NCI-H1930 (cell line): ENCODE results near the gene PDE6A.

ENCODE experiments used
- DNase-seq, 2 experiments: peaks; one replicate each; lab custom pipeline; 2025; lab: John Stamatoyannopoulos, UW

Gene PDE6A

DNA sequence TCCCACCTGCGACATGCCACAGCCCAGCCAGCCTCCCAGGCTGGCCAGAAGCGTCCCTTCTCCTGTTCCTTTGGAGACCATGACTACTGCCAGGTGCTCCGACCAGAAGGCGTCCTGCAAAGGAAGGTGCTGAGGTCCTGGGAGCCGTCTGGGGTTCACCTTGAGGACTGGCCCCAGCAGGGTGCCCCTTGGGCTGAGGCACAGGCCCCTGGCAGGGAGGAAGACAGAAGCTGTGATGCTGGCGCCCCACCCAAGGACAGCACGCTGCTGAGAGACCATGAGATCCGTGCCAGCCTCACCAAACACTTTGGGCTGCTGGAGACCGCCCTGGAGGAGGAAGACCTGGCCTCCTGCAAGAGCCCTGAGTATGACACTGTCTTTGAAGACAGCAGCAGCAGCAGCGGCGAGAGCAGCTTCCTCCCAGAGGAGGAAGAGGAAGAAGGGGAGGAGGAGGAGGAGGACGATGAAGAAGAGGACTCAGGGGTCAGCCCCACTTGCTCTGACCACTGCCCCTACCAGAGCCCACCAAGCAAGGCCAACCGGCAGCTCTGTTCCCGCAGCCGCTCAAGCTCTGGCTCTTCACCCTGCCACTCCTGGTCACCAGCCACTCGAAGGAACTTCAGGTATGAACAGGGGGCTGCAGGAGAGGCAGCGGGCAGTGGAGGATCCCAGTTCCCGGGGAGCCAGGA lies 108.0 kb downstream of the PDE6A start:
- no peak for DNase-seq

DNA sequence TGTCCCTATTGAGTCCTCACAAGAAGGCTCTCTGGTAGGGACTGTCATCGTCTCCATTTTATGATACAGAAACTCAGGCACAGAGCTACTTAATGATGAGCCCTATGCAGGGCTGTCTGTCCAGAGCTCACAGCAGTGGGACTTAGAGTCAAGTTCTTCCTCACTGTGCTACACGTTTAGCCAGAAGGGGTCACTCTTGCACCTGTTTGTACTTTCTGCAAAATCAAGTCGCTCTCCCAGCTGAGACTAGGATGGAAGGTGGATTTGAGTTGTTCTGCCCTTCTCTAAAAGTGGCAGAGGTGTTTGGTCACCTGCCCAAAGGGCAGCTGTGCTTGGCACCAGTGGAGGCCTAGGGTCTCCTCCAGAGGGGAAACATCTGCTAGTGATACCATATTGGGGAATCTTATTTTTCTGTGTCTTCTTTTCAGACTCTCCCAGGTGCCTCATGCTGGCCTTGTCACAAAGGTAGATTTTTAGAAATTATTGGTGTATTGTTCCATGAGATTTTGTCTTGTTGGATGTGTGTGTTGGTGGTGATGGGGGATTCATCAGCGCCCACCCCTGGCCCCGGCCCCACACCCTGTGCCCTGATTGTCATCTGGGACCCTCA lies 110.2 kb downstream of the PDE6A start:
- DNase-seq = peak; percentile 17 to 36

DNA sequence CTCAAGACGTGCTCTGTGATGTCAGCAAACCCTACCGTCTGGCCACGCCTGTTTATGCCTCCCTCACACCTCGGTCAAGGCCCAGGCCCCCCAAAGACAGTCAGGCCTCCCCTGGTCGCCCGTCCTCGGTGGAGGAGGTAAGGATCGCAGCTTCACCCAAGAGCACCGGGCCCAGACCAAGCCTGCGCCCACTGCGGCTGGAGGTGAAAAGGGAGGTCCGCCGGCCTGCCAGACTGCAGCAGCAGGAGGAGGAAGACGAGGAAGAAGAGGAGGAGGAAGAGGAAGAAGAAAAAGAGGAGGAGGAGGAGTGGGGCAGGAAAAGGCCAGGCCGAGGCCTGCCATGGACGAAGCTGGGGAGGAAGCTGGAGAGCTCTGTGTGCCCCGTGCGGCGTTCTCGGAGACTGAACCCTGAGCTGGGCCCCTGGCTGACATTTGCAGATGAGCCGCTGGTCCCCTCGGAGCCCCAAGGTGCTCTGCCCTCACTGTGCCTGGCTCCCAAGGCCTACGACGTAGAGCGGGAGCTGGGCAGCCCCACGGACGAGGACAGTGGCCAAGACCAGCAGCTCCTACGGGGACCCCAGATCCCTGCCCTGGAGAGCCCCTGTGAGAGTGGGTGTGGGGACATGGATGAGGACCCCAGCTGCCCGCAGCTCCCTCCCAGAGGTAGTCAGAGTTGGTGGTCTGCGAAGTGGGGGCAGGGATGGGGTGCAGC lies 111.3 kb downstream of the PDE6A start:
- no peak for DNase-seq

DNA sequence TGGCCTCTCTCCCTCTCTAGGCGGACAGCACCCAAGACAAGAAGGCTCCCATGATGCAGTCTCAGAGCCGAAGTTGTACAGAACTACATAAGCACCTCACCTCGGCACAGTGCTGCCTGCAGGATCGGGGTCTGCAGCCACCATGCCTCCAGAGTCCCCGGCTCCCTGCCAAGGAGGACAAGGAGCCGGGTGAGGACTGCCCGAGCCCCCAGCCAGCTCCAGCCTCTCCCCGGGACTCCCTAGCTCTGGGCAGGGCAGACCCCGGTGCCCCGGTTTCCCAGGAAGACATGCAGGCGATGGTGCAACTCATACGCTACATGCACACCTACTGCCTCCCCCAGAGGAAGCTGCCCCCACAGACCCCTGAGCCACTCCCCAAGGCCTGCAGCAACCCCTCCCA lies 112.0 kb downstream of the PDE6A start:
- no peak for DNase-seq

DNA sequence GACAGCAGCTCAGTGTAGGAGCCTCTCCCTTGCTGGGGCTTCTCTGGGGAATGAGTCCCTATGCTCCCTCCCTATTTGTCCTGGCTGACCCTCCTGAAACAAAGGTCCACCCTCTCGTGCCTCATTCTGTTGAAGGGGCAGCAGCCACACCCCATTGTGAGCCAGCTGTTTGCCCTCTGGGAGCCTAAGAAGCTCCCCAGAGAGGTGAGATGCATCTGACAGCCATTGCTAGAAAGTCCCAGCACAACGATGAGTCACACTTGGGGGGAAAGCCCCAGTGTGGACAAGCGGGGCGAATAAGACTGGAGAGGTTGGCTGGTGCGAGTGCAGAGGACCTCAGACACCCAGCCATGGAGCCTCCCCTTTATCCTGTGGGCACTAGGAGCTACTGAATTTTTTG lies 113.1 kb downstream of the PDE6A start:
- DNase-seq = no peak

DNA sequence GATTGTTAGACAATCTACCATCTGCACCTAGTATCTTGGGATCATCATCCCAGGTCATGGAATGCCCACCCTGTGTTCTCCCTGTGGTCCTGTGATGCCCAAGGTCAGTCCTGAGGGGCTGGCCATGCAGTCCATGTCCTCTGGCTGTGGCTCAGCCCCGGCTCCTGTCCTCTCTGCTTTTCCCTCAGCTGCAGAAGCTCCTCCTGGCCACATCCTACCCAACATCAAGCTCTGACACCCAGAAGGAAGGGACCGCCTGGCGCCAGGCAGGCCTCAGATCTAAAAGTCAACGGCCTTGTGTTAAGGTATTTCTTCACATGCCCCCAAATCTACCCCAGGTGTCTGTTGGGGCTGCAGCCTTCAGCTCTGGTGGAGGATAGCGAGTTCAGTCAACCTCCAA lies 114.0 kb downstream of the PDE6A start:
- DNase-seq = no peak

DNA sequence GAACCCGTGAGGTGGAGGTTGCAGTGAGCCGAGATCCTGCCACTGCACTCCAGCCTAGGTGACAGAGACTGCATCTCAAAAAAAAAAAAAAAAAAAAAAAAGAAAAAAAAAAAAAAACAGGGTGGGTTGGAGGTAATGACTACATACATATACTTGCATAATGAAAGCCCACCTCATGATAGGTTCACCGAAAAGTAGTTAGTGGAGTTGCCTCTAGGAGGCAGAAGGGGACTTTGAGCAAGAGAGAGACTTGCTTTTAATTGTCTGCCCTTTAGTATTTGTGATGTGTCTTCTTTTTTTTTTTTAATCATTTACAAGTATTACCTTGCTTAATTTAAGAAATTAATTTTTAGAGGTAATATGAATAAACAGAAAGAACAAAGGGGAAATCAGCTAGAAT lies 114.6 kb downstream of the PDE6A start:
- no peak for DNase-seq

DNA sequence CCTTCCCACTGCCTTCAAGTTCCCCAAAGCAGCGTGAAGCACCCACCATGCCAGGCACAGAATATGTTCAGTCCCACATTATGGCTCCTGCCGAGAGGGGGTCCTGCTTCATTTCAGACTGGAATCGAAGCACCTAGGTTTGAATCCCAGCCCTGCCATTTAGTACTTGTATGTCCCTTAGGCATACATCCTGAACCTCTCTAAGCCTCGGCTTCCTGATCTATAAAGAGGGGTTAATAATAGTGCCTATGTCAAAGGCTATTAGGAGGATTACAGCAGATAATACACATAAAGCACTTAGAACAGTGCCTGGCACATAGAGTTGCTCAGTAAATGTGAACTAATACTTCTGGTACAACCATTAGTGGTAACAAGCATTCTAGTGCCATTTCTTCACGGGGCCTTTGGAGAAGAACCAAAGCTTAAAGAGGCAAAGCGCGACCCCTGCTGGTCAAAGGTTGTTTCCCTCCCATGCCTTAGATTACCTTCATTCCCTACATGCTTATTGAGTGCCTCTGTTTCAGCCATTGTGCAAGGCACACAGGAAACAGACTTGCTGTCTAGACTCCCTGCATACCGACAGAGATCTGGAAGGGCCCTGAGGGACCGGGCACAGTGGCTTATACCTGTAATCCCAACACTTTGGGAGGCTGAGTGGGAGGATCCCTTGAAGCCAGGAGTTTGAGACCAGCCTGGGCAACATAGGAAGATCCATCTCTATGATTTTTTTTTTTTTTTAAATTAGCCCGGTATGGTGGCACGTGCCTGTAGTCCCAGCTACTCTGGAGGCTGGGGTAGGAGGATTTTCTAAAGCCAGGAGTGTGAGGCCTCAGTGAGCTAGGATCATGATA lies 116.2 kb downstream of the PDE6A start:
- peak; percentile 35 to 55 for DNase-seq

DNA sequence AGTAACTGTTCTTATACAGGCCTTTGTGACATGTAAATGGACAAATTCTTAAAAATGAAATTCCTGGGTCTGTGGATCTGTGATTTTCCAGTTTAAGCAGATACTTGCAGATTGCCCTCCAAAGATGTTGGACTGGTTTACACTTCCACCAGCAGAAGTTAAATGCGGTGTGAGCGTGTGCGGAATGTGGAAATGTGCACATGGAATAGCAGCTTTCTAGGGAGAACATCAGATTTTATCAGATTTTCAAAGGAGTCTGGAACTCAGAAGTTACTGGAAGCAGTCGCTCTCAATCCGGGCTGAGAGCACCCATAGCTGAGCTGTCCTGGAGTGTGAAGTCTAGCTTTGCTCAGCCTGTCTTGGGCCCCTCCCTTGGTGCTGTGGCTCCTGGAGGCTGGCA lies 117.0 kb downstream of the PDE6A start:
- no peak for DNase-seq

DNA sequence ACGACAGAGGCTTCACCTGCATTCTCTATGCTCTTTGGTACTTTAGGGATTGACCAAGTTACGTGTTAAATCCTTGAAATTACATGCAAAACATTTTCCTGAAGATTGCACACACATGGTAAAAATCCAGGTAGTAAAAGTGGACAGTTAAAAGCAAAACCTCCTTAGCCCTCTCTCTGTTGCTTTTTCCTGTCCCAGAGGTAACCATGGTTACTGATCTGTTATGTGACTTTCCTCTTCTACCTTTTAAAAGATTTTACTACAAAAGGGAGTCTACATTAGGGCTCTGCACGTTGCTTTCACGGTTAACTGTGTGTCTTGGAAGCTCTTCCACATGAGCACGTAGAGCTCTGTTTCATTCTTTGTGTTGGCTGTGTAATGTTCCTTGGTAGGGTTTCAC lies 117.5 kb downstream of the PDE6A start:
- DNase-seq = no peak

DNA sequence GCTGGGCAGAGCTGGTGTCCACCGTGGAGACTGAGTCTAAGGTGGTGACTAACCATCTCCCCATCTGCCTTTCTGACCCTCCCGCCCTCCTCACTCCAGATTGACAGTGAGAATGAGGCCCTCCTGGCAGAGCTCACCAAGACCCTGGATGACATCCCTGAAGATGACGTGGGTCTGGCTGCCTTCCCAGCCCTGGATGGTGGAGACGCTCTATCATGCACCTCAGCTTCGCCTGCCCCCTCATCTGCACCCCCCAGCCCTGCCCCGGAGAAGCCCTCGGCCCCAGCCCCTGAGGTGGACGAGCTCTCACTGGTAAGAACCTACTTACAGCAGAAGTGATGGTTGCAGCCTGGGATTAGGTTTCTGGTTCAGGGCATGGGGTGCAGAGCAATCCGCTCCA lies 118.0 kb downstream of the PDE6A start:
- DNase-seq = no peak

DNA sequence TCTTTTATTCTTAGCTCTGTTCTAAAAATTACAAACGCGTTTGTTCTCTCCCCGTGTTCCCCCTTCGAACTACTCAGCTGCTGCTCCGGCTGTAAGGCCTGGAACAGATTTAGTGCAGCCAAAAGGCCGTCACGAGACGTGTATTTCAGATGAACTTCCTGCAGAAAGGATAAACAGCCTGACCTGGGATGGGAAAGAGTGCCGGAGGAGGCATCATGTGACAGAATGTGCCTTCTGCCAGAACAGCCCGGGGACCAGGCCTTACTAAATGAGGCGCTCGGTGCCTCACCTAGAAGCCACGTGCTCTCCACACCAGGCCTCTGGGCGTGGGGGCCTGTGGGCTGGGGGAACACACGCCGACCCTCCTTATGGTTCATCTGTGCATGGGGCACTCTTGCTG lies 119.7 kb downstream of the PDE6A start:
- no peak for DNase-seq

DNA sequence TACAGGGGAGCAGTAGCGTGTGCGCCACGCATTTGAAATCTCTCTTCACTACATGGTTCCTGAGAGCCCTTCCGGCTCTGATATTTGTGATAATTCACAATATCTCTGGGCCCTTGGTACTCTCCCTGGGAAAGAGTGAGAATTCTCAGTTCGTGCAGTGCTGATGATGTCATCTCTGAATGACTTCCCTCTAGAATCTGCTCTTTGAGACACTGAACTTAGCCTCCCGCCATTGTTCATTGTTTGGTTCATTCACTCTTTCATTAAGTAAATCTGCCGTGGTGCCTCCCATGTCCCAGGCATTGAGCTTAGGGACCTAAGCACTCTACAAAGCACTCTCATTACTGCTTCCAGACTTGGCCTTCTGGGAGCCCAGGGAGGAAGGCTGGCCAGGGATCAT lies 120.5 kb downstream of the PDE6A start:
- DNase-seq = no peak

DNA sequence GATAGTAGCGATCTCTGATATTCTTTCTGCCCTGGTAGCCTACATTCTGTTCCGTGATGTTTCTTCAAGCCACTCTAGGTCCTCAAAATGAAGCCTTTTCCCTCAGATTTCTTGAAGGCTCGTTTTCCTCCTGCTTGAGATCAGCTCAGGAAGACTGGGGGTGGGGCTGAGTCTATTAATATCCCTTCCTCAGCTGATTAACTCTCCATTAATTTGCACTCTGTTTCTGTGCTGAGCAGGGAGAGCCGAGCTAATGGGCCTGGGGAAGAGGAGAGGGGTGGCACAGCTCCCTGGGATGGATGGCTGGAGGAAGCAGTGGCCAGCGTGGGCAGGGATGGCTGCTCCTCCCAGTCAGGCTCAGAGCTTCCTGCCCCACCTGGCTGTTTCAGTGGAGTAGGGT lies 121.2 kb downstream of the PDE6A start:
- no peak for DNase-seq

DNA sequence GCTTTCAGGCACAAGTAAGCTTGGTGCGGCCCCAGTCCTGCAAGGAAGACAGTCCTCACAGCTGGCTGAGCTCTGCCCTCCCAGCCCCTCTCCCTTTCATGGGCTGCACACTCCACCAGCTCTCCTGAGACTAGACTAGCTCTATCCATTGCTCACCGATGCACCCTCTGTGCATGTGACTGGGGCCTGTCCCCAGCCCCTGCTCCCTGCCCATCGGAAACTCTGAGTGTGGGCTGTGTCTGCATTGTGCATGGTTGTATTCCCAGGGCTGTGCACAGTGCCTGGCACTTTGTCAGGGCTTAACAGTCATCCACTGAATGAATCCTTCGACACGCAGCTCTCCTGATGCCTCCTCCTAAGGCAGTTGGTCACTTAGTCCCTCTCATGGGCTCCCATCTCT lies 122.3 kb downstream of the PDE6A start:
- no peak for DNase-seq

DNA sequence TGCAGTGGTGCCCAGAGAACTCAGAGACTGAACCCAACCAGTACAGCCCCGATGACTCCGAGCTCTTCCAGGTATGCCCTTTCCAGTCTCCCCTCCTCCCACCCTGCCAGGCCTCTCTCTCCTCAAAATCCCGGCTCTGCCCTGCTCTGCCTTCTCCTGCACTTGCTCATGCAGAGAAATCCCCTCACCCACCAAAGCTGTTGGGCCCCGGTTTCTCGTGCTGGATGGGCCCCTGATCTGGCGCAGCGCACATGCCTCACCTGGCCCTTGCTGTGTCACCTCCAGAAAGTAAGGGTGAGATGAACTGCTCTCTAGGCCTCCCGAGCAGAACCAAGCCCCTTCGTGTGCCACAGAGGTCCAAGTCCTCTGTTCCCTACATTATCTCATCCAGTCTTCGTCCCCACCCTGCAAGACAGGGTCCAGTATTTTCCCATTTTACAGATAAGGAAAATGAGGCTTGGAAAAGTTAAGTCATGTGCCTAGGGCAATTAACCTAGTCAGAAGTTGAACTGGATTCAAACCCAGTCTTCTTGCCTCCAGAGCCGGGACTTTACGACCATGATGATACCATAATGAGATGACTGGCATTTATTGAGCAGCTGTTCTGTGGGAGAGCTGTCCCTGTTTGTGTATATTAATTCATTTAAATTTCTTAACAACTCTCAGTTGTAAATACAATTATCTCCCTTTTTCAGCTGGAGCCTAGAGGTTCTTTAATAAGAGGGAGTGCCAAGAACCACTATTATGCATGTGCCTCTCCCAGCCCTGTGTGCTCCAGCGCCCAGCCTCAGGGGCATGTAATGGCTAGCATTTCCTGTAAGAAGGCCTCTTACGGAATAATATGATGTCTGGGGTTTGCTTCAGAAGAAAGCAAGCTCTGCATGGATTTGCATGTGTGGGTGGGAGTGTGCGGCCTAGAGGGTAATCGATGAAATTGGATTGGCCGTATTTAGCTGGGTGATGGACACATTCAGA lies 123.8 kb downstream of the PDE6A start:
- DNase-seq = no peak

DNA sequence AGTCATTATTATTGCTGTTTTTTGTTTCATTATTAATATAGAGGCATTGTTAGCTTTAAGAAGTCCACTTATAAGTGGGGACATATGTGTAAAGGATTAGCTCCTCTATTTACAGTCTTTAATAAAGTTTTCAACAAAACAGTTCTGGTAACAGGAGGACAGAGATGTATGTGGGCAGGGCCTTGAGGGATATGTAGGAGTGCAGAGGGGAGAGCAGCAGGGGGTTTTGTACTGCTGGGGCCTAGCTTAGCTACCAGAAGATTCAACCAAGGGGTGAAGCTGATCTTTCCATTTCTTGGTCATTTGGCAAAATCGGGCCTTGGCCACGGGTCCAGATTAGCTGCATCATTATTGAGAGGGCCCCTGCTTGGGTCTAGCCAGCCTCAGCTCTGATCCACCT lies 124.6 kb downstream of the PDE6A start:
- DNase-seq = no peak

DNA sequence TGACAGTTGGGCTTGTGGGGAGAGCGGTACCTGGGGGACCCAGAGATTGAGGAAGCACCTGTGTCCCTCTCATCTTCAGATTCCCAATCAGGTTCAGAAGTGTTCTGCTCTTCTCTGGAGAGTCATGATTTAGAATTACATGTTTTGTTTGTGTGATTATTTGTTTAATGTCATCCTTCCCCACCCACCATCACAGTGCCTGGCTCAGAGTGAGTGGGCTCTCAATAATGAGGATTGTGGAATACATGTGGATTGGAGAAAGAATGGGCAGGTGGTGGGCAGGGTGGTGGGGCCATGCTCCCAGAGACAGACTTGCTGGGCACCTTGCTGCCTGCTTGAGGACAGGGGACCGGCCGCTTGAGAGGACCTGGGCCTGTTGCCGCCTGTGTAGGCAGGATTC lies 126.5 kb downstream of the PDE6A start:
- DNase-seq = no peak

DNA sequence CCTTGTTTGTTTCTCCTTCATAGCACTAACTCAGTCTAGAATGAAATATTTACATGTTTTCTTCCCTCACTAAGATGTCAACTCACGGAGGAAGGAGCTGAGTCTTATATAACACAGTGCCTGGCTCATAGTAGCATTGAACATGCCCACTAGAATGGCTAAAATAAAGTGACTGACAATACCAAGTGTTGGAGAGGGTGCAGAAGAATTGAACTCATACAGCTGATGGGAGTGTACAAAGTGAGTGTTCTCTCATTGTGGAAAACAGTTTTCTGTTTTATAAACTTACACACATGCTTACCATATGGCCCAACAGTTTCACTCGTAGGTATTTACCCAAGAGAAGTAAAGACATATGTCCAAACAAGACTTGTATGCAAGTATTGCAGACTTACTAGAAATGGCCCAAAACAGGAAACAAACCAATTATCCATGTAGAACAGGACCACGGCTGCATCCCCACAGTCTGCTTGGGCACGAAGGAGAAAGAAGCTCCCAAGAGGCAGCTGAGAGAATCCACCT lies 127.0 kb downstream of the PDE6A start:
- no peak for DNase-seq

DNA sequence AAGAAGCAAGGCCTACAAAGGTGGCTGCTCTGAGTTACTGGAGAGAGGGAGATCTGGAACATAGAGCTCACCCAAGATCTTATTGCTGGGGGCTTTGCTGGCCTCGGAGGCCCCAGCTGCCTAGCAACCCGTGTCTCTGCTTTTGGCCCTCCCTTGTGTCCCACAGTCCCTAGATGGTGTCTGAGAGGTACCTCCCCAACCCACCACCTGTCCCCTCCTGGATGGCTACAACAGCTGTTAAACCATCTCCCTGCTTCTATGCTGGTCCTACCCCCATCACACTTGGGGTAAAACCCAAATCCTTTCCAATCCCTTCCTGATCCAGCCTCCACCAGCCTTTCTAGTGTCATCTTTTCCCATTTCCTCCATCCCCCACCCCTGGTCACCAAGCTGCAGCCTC lies 127.9 kb downstream of the PDE6A start:
- DNase-seq = no peak

DNA sequence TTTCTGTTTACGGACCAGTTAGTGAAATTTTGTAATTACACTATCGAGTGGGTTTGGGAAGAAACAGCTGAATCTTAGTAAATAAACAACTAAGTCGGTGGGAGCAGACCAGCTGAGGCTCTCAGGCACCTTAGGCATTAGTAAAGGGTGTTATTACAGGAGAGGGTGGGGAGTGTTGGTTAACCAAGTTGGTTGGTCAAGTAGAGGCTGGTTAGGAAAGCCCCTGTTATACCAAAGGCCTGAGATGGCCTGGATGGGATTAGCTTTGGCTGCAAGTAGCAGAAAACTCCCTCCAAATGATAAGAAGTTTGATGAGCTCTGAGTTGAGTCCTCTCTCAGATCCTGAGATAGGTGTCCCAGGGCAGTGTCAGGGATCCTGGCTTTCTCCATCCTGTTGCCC lies 133.1 kb downstream of the PDE6A start:
- no peak for DNase-seq
